Measurements from ENCODE around the gene PPP1R3A. TPM values are rescaled to one million over a fixed set of nuclear protein-coding genes. Genes with fewer than 3 reads are reported as not detected.

PPP1R3A gene
- total RNA-seq, 1 donor from 2014 or later = not detected

- H3K36me3 Mint-ChIP-seq (ENCODE audit: low read depth) = no peaks in the 10 kb centered on the region
- H3K4me3 Mint-ChIP-seq (ENCODE audit: low read depth) = no peak overlapping the region
- H3K27me3 Mint-ChIP-seq (ENCODE audit: low read depth) = no peaks in the 10 kb centered on the region
- DNase-seq (ENCODE audit: low spot score) = no peak
- intact Hi-C loops (cut with micrococcal nuclease) = no loop called here
- no peaks in the 10 kb centered on the region for H3K4me1 Mint-ChIP-seq (ENCODE audit: low read depth)
- H3K27ac Mint-ChIP-seq = no peak overlapping the region
- H3K9me3 Mint-ChIP-seq = no peaks in the 10 kb centered on the region
These were observed 45.2 kb downstream of the PPP1R3A start for GRCh38 chr7:113873554-113874151.

GRCh38 chr7:113872981-113873380, 45.8 kb downstream of the PPP1R3A start:
- no peaks in the 10 kb centered on the region for H3K36me3 Mint-ChIP-seq (ENCODE audit: low read depth)
- H3K27me3 Mint-ChIP-seq (ENCODE audit: low read depth) = no peaks in the 10 kb centered on the region

GRCh38 chr7:113867325-113867724, 51.5 kb downstream of the PPP1R3A start:
- intact Hi-C loops (cut with micrococcal nuclease) = no loop called here
- DNase-seq (ENCODE audit: low spot score) = no peak
- H3K4me1 Mint-ChIP-seq (ENCODE audit: low read depth) = no peaks in the 10 kb centered on the region
- H3K9me3 Mint-ChIP-seq = no peaks in the 10 kb centered on the region
- H3K27ac Mint-ChIP-seq = no peak overlapping the region
- no peaks in the 10 kb centered on the region for H3K36me3 Mint-ChIP-seq (ENCODE audit: low read depth)
- no peaks in the 10 kb centered on the region for H3K27me3 Mint-ChIP-seq (ENCODE audit: low read depth)
- no peak overlapping the region for H3K4me3 Mint-ChIP-seq (ENCODE audit: low read depth)

More at GRCh38 chr7:113872981-113873380, 45.8 kb downstream of the PPP1R3A start:
- no peak for DNase-seq (ENCODE audit: low spot score)
- Mint-ChIP-seq H3K4me3 (ENCODE audit: low read depth) (no peak overlapping the region), H3K27ac (no peak overlapping the region), H3K9me3 (no peaks in the 10 kb centered on the region), H3K4me1 (ENCODE audit: low read depth) (no peaks in the 10 kb centered on the region)
- intact Hi-C loops (cut with micrococcal nuclease) = no loop called here

- no peak overlapping the region for H3K4me3 Mint-ChIP-seq (ENCODE audit: low read depth)
- intact Hi-C loops (cut with micrococcal nuclease) = no loop called here
- H3K27ac Mint-ChIP-seq = no peak overlapping the region
- H3K9me3 Mint-ChIP-seq = peaks cover 11% of the 10 kb centered on the region
- no peak for DNase-seq (ENCODE audit: low spot score)
- H3K4me1 Mint-ChIP-seq (ENCODE audit: low read depth) = no peaks in the 10 kb centered on the region
- H3K27me3 Mint-ChIP-seq (ENCODE audit: low read depth) = no peaks in the 10 kb centered on the region
- H3K36me3 Mint-ChIP-seq (ENCODE audit: low read depth) = no peaks in the 10 kb centered on the region
These were observed 62.8 kb downstream of the PPP1R3A start for GRCh38 chr7:113856010-113856409.

- intact Hi-C loops (cut with micrococcal nuclease) = no loop called here
- no peak overlapping the region for H3K4me3 Mint-ChIP-seq (ENCODE audit: low read depth)
- H3K9me3 Mint-ChIP-seq = no peaks in the 10 kb centered on the region
- no peaks in the 10 kb centered on the region for H3K27me3 Mint-ChIP-seq (ENCODE audit: low read depth)
- H3K27ac Mint-ChIP-seq = no peak overlapping the region
- no peak for DNase-seq (ENCODE audit: low spot score)
- H3K4me1 Mint-ChIP-seq (ENCODE audit: low read depth) = no peaks in the 10 kb centered on the region
- H3K36me3 Mint-ChIP-seq (ENCODE audit: low read depth) = no peaks in the 10 kb centered on the region
These were observed 77.9 kb downstream of the PPP1R3A start for GRCh38 chr7:113840954-113841353.

- H3K27me3 Mint-ChIP-seq (ENCODE audit: low read depth) = no peaks in the 10 kb centered on the region
- H3K4me3 Mint-ChIP-seq (ENCODE audit: low read depth) = no peak overlapping the region
- intact Hi-C loops (cut with micrococcal nuclease) = no loop called here
- no peak overlapping the region for H3K27ac Mint-ChIP-seq
- no peaks in the 10 kb centered on the region for H3K36me3 Mint-ChIP-seq (ENCODE audit: low read depth)
- no peaks in the 10 kb centered on the region for H3K9me3 Mint-ChIP-seq
- DNase-seq (ENCODE audit: low spot score) = no peak
- no peaks in the 10 kb centered on the region for H3K4me1 Mint-ChIP-seq (ENCODE audit: low read depth)
These were observed 83.4 kb downstream of the PPP1R3A start for GRCh38 chr7:113835367-113835766.

GRCh38 chr7:113832196-113832745, 86.5 kb downstream of the PPP1R3A start:
- Mint-ChIP-seq H3K4me1 (ENCODE audit: low read depth) (no peaks in the 10 kb centered on the region), H3K27me3 (ENCODE audit: low read depth) (no peaks in the 10 kb centered on the region), H3K9me3 (no peaks in the 10 kb centered on the region), H3K27ac (no peak overlapping the region), H3K4me3 (ENCODE audit: low read depth) (no peak overlapping the region), H3K36me3 (ENCODE audit: low read depth) (no peaks in the 10 kb centered on the region)
- intact Hi-C loops (cut with micrococcal nuclease) = no loop called here
- DNase-seq (ENCODE audit: low spot score) = no peak

- H3K9me3 Mint-ChIP-seq = no peaks in the 10 kb centered on the region
- intact Hi-C loops (cut with micrococcal nuclease) = no loop called here
- DNase-seq (ENCODE audit: low spot score) = no peak
- no peak overlapping the region for H3K27ac Mint-ChIP-seq
- no peak overlapping the region for H3K4me3 Mint-ChIP-seq (ENCODE audit: low read depth)
- no peaks in the 10 kb centered on the region for H3K36me3 Mint-ChIP-seq (ENCODE audit: low read depth)
- no peaks in the 10 kb centered on the region for H3K4me1 Mint-ChIP-seq (ENCODE audit: low read depth)
- no peaks in the 10 kb centered on the region for H3K27me3 Mint-ChIP-seq (ENCODE audit: low read depth)
These were observed 87.3 kb downstream of the PPP1R3A start for GRCh38 chr7:113831556-113831955.

GRCh38 chr7:113828581-113828980, 90.2 kb downstream of the PPP1R3A start:
- Mint-ChIP-seq H3K4me3 (ENCODE audit: low read depth) (no peak overlapping the region), H3K36me3 (ENCODE audit: low read depth) (no peaks in the 10 kb centered on the region)

More at GRCh38 chr7:113828581-113828980, 90.2 kb downstream of the PPP1R3A start:
- no peak for DNase-seq (ENCODE audit: low spot score)
- Mint-ChIP-seq H3K27ac (no peak overlapping the region), H3K27me3 (ENCODE audit: low read depth) (no peaks in the 10 kb centered on the region), H3K4me1 (ENCODE audit: low read depth) (no peaks in the 10 kb centered on the region), H3K9me3 (no peaks in the 10 kb centered on the region)
- intact Hi-C loops (cut with micrococcal nuclease) = no loop called here
